Ishikawa (cell line): ENCODE results near the gene MRPL37.

ENCODE experiments used
- CEBPB ChIP-seq: IDR thresholded peaks from 2 replicates; pipeline ENCODE4 v1.6.1; 2012
- CREB1 ChIP-seq: IDR thresholded peaks from 2 replicates; pipeline ENCODE4 v1.6.1; 2012; ENCODE audit warnings: low read depth
- EGR1 ChIP-seq: IDR thresholded peaks from 2 replicates; pipeline ENCODE4 v1.6.1; 2012
- EP300 ChIP-seq: IDR thresholded peaks from 2 replicates; pipeline ENCODE4 v1.6.1; 2012; ENCODE audit warnings: borderline replicate concordance
- FOXM1 ChIP-seq: IDR thresholded peaks from 2 replicates; pipeline ENCODE4 v1.6.1; 2012; ENCODE audit warnings: low read depth, borderline replicate concordance
- MAX ChIP-seq: IDR thresholded peaks from 2 replicates; pipeline ENCODE4 v1.6.1; 2012
- NFIC ChIP-seq: IDR thresholded peaks from 2 replicates; pipeline ENCODE4 v1.6.1; 2012
- RAD21 ChIP-seq: IDR thresholded peaks from 2 replicates; pipeline ENCODE4 v1.6.1; 2012; ENCODE audit warnings: low read depth
- REST ChIP-seq: IDR thresholded peaks from 2 replicates; pipeline ENCODE4 v1.6.1; 2012; ENCODE audit warnings: low read depth, mild to moderate bottlenecking
- TAF1 ChIP-seq: IDR thresholded peaks from 2 replicates; pipeline ENCODE4 v1.6.1; 2012; ENCODE audit warnings: low read depth, mild to moderate bottlenecking
- TCF12 ChIP-seq: IDR thresholded peaks from 2 replicates; pipeline ENCODE4 v1.6.1; 2012; ENCODE audit warnings: low read depth
- TEAD4 ChIP-seq: IDR thresholded peaks from 2 replicates; pipeline ENCODE4 v1.6.1; 2012
- USF1 ChIP-seq: IDR thresholded peaks from 2 replicates; pipeline ENCODE4 v1.6.1; 2012
- YY1 ChIP-seq: IDR thresholded peaks from 2 replicates; pipeline ENCODE4 v1.6.1; 2012; ENCODE audit warnings: low read depth
- ZBTB7A ChIP-seq: IDR thresholded peaks from 2 replicates; pipeline ENCODE4 v1.6.1; 2012; ENCODE audit warnings: low read depth

MRPL37 gene

GRCh38 chr1:54204199-54204598, 4.2 kb downstream of the MRPL37 start:
- TF ChIP-seq TEAD4 (no peak), NFIC (no peak), FOXM1 (no peak), EP300 (no peak), CREB1 (no peak), TAF1 (no peak), CEBPB (no peak), REST (no peak), USF1 (no peak), YY1 (no peak), ZBTB7A (no peak), EGR1 (no peak), MAX (no peak), TCF12 (no peak), RAD21 (no peak)

- TF ChIP-seq TEAD4: no peak
- TF ChIP-seq USF1: no peak
- TF ChIP-seq EGR1: no peak
- no peak for TF ChIP-seq REST
- no peak for TF ChIP-seq FOXM1
- no peak for TF ChIP-seq RAD21
- no peak for TF ChIP-seq NFIC
- TF ChIP-seq TAF1: no peak
Observed at GRCh38 chr1:54207287-54207686, 7.3 kb downstream of the MRPL37 start.

- TF ChIP-seq TEAD4 (no peak), REST (no peak), CEBPB (no peak), NFIC (no peak), MAX (no peak), TAF1 (no peak), EGR1 (no peak), USF1 (no peak), CREB1 (no peak), YY1 (no peak), TCF12 (no peak), EP300 (no peak), ZBTB7A (no peak), FOXM1 (no peak), RAD21 (no peak)
Observed at GRCh38 chr1:54212872-54213271, 12.9 kb downstream of the MRPL37 start.

- TF ChIP-seq EGR1 (no peak), RAD21 (no peak), YY1 (no peak), TAF1 (no peak), EP300 (no peak), TCF12 (no peak), USF1 (no peak), REST (no peak), TEAD4 (no peak), CEBPB (no peak), NFIC (no peak), MAX (no peak), CREB1 (no peak), ZBTB7A (no peak), FOXM1 (no peak)
Observed at GRCh38 chr1:54215523-54215922, 15.6 kb downstream of the MRPL37 start.
